Kidney glomerular epithelial cell (primary cell): ENCODE measurements around the gene SLIT3.

Experiments used
- DNase-seq: peaks from one replicate; lab custom pipeline; 2025; lab: John Stamatoyannopoulos, UW

Gene SLIT3

DNA sequence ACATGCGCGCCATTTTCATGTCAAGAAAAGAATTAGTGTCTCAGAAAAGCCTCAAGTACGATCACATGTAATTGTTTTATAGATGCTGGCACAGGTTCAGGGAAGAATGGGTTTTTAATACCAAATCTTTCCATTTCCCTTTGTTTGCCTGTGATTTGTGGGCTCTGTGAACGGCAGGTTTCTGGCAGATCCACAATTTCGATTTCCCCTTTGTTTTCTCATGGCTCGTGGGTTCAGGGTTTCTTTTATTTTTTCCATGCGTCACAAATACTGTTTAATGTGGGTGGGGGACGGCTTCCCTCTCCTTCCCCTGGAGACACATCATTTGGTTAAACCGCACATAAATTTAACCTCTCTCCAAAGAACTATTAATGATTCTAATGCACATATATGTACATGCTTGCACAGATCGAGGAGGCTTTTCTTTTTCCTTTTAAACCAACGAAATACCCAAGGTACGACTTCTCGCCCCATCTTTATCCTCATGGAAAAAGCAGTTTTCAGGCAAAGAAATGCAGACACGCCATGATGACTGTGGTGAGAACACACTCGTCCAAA, 195.9 kb downstream of the SLIT3 start:
- no peak for DNase-seq

DNA sequence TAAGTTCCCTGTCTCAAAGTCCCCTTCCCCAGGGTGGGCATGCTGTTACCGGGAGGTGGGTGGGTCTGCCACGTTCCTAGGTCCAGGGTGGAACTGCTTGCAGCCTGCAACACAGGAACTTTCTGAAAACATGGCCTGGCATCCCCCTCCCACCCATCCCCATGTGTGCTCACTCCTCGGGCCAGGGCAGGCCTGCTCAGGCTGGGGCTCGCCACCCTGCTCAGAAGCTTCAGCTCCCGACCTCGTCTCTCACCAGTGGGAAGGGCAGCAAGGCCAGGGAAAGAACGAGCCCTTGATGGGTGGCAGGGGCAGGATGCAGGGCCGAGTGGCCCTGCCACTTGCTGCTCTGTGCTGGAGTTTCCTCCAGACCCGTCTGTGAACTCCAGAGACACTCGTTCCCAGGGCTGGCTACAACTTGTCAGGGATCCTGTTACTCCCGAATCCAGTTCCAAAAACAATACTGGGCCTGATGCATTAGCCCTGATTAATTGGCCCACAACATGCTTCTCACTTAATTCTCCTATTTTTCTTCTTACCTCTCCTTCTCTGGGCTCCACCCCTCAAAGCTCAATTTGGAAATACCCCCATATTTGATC, 197.3 kb downstream of the SLIT3 start:
- DNase-seq, result no peak

DNA sequence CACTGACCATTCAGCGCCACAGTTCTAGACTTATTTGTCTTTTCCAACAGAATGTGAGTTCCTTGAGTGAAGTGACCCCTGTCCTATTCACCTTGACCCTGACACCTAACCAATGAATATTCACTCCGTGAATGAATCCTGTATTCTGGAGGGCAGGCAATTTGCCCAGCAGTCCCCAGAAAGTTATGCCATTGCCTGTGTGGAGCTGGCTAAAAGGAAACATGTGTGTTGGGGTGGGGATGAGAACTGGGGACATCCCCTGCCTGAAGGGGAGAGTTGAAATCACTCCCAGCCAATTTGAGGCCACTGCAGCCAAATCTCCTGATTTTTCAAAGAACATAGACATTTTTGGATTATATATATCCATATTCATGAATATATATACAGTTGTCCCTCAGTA, 199.0 kb downstream of the SLIT3 start:
- DNase-seq, result no peak

DNA sequence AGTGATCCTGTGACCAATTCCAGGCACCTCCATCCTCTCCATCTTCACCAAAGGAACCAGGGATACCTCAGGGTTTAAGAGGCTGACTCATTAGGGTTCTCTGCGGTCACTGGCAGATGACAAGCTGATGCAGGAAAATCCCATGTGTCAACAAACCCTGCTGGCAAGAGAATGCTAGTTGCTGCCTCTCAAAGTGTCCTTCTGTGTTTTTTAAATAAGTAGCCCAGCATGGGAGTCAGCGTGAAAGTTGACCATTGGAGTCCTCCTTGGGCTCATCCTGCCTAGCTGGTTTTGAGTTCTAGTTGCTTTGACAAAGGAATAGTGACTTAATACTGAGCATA, 200.2 kb downstream of the SLIT3 start:
- no peak for DNase-seq

DNA sequence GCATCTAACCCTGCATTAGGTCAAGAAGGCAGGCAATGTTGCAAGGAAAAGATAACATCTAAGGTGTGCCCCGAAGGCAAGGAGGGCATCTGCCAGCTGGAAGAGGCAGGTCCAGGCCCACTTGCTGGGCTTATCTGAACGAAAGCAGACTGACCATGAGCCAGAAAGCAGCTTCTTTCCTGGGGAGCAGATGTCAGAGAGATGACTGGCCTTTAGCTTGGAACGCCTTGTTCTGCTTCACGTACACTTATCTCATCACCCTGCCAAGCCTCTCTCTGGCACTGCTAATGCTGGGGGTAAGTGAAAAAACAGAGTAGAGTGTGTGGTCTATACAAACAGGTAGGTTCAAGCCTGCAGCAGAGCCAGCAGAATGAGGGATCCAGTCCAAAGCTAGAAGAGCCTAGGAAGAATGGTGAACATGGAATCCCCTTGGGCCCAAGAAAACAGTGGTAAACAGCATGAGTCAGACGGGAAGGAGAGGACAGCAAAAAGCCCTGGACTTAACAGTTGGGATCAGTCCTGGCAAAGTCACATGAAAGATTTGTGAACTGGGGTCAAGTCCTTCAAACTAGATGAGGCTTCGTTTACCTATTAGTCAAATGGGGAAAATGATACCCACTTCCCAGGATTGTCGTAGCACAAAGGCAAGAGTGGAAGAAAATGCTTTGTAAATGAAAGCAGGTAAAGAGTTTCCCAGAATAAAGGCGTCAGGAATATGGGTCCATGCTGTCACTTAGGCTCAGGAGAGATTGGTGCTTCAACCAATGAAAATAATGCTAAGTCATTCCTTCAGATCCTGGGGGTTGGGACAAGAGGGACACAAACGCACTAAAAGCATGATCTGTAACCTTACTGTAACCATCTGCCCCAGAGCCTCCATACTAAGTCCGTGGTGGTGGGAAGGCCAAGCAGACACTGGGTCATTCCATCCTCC, 200.9 kb downstream of the SLIT3 start:
- DNase-seq, result no peak

DNA sequence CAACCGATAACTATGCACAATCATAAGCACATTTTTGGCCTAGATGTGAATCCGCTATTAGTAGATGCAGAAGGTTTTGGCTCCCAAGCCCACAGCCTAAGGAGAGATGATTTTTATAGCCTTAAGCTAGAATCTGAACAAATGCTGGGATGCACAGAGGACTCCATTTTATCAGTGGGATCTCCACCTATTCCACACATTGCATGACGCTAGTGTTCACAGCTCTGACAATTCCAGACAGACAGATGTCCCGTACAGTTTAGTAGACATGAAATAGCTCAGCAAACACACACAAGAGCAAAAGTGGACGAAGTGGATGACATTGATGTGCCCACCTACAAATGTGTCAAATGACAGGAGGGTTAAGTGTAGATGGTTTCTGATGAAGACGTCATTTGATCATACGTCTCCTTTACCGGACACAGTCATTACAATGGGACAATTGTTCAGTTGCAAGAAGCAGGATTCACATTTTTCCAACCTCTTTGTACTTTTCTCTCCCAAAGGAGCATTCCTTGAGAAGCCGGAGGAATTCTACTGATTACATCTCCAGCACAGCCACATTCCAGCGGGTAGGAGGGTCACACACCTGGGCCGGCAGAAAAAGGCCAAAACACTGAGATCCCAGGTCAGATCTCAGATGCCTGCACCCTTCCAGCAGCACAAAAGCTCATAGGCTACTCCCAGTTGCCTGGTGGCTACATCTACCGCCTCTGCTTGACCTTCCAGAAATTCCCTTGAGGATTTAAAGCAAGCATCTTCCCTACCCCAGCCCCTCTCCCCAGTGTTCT, 202.4 kb downstream of the SLIT3 start:
- DNase-seq, result no peak

DNA sequence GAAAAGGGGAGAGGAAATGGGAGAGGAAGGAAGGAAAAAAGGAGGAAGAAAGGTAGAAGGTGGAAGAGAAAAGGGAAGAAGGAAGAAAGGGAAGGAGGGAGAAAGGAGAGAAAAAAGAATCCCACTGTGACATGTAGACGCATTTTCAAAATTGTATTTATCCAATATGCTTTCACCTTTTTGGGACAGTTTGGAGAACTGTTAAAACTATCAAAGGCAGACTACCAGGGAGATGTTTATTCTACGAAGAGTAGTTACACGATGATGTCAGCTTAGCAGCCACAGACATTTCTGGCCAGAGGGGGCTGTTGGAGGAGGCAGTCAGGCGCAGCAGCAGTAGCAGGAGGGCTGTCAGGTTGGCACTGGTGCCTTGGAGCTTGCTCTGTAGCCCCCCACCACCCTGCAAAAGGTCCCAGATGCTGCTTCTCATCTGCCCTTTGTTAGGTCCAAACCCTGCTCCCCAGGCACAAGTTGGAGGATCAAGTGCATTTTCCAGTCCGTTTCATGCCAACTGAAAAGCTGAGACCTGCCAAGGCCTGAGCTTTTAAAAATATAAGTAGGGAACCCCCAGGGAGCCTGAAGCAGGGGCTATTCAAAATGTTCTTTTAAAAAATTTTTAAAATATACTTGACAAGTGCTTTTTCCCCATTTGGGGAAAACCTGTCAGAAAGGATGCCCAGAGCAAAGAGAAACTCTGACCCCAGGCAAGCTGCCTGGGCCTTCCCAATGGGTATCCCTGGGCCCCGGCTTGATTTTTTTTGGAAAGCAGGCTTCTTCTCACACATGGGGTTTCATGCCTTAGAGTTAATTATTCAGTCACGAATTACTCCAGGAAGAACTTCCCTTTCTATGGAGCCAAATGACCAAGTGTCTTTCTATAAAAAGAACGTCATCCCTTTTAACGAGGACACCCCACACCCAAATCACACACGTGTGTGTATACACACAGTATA, 203.3 kb downstream of the SLIT3 start:
- peak; percentile 82 for DNase-seq

DNA sequence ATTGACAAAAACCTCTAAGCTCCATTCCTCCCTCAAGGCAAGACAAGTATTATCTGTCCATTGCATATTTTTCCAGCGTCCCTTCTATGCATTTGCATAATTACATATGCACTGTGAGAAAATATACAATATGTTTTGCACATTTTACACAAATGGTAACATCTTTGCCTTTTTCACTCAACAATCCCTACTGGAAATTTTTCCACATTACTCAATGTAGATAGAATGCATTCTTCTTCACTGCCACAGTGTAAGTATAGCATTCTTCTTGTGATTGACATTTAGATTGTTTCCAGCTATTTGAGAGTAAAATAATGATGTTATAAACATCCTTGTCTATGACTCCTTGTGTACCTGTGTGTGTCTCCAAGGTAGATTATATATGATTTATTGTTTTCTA, 205.0 kb downstream of the SLIT3 start:
- peak; percentile 11 for DNase-seq

DNA sequence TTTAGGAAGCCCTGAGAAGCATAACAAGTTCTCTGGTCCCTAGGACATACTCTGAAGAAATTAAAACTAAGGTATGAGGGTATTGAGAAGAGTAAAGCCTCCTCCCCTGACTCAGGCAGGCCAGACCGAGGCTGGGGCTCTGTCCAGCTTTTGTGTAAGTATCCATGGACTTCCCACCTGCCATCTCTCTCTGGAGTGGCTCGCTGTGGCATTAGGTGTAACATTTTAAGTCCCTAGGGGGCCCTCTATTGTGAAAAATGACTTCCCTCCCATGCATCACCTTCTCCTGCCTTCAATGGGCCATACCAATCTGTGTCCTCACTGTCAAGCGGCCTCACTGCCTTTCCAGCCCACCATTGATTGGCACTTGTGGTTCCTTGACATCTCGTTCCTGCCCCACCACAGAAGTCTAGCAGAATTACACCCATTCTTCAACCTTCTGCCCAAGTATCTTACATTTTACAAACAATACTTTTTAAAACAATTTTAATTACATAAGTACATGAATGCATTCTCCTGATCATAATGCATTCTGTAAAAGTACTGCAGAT, 205.5 kb downstream of the SLIT3 start:
- no peak for DNase-seq

DNA sequence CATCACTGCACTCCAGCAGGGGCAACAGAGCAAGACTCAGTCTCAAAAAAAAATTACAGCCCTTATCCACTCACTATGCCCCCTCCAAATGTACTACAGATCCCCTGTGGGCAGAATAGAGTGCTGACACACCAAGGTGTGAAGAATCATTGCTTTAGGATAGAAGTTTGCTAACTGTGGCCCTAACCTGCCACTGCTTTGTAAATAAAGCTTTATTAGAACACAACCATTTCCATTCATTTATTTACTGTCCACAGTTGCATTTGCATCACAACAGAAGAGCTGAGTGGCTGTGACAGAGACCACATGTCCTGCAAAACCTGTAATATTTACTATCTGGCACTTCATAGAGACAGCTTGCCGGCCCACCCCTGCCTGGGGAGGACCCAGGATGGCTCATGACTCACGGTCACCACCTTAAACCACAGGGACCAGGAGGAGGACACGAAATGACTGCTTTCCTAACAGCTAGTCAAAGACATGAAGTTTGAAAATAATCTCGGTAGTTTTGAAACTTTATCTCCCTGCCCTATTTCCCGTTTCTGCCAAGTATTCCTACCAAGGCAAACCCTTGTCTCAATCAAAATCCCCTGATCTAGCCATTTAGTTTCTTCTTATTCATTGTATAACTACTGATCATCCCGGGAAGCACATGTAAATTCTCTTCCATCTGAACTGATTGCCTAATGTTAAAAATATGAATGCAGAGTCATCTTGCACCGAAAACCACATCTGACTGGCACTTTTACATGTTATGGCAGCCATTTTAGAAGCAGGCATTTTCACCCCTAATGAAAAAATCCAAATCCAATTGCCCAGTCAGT, 206.1 kb downstream of the SLIT3 start:
- peak; percentile 80 for DNase-seq

DNA sequence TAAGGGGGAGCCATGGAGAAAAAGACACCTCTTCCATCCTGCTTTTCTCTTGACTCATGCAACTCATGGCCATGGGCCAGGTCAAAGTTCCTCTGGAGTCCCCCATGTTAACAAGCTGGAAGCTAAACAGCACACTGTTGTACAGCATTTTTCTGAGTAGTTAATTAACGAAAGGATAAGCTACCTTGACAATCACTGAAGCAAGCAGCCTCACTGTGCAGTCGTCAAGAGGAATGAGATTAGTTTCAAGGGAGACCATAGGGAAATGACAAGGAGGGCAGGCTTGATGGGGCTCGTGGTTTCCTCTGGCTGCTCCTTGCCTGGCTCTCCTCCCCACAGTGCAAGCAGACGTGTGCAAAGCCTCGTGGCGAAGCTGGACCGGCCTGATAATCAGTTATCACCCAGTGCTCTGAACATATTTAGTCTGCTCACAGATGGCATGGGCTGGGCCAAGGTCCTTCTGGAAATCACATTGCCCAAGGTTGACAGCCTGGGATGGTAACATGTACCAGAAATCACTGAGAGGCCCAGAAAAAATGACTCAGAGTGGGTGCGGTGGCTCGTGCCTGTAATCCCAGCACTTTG, 209.5 kb downstream of the SLIT3 start:
- peak; percentile 95 for DNase-seq

DNA sequence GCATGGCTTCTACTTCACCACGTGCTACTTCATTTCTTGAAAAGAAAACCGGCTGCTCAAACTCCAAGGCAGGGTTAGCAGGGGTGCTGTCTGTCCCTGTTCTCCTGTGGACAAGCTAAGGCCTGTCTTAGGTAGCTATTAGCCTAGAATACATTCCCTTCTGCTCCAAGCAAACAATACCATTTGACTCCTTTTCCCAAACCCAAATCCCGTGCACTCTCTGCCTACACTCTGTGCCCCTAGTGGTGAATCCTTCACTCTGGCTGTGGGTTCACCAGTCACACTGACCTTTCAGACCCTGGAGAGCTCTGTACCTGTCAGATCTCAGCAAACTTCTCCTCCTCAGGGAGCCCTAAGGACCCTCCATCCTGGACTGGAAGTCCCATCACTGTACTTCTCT, 211.6 kb downstream of the SLIT3 start:
- DNase-seq, result no peak

DNA sequence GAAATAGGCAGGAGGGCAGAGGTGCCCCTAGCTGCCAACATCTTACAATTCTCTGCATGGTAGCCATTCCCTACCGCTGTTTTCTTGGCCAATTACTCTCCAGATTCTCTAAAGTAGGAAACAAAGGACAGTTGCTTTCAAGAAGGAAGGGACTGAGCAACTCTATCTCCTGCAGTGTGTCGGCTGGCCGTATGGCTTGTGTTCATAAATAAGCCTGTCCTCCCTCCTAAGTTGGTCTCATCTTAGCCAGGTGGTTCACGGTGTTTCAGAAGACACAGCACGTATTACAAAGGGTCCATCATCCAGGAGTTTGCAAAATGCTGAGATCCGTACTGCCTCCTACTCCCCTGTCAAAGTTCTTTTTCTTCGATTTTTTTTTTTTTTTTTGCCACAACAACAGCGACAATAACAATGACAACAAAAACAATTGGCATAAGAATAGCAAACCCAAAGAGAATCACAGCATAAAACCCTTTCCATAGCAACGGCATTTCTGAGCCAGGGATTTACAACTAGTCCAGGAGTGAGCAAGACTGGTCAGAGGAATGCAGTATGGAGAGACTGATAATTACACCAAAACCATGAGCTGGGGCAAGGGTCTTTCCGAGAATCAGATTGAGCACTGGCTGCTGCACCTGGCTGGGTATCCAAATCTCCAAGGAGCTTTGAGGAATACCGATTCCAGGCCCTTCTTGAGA, 212.8 kb downstream of the SLIT3 start:
- no peak for DNase-seq

DNA sequence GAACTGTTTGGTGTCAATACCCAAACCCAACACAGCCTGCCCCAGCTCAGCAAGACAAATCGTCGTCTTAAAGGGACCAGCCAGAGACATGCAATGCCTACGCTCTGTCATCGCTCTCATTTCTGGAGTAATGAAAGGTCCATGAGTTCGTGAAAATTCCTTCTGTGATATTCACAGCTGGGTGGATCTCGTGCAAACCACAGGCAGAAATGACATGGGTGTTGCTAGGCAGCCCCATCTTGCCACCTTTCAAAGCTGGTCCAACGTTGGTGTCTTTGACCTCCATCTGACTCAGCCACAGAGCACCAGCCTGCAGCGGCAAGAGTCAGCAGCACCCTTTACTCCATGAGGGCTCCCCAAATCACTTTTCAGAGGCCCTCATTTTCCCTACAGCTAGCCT, 215.3 kb downstream of the SLIT3 start:
- DNase-seq, result no peak

DNA sequence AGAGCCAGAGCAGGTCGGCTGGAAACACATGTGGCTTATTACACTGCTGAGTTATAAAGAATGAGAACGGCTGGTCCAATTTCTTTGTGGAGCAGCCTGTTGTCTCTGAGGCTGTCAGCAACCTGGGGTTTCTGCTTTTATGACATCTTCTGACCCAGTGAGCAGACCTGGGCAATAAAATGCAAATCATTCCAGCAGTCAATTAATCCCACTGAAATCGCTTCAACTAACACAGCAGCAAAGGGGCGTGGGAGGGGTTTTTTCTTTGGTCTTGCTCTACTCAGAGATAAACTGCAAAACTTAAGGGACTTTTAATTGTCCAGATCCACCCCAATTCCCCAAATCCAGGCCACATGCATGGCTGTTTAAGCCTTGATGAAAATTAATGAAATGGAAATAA, 215.7 kb downstream of the SLIT3 start:
- DNase-seq, result no peak

DNA sequence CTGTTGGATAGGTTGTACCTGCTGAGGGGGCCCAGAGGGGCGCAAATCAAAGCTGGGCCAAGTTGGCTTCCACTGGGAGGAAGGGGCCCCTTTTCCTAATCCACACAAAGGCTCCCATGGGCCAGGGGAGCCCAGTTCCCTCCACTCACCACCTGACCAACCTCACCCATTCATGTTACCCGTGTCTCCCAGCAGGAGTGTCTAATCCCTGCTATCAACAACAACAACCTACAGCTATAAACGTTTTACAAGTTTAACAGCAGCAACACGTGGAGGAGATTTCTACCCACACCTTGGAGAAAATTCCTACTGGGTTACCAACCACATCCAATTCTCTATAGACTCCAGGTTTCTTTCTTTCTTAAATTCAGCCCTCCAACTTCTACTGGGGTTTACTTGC, 216.2 kb downstream of the SLIT3 start:
- no peak for DNase-seq

DNA sequence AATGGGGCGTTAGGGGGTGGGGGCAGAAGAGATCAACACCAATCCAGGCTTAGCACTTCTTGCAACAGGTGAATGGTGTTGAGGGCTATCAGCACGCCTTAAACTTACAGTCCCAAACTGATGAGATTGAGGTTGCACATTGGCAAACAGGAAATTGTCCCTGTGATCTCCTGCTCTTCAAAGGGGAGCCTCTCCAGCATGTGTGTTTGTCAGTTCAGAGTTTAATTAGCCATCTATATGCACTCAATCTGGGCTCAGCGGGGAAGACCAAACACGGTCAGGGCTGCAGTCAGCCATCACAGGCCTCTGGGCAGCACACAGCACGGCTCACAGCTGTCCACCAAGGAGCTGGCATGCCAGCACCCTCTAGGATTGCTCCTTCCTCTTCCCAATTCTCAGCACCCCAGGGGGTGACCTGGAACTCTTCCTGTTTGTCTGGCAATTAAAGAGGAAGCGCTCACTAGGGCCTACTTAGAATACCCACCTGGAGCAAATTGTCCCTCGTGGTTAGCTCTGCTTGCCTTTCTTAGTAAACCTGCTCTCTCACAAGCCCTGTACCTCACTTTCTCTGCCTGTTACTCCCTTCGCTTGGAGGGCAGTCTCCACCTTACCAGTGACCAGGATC, 217.4 kb downstream of the SLIT3 start:
- no peak for DNase-seq

DNA sequence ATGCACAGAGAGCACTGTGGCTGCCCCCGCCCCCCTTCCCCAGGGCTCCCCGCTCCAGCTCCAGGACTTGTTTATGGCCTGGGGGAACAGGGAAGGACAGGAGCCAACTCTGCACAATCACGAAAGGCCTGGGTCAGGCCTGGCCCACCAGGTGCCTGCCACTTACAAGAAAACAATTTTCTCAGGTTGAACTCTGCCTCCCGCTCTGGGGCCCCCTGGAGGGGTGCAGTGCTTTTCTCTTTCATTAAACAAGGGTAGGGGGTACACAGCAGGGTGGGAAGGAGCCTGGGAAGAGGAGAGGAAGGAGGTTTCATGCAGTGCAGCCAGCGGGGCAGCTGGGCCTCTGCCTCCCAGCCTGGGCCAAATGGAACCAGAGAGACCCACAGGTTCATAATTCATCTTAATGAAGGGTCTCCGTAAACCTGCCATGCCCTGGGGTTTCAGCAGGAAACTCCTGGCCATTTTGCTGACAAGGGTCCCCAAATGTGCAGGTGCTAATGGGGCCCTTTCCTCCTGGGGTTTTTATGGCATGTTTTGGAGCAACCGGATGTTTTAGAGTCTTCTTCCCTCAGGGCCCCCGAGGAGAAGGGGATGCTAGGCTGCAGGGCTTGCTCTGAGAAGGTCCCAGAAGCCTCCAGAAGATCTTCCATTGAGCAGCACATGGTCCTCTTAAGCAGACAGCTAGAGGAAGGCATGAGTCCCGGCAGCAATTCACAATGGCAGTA, 219.8 kb downstream of the SLIT3 start:
- DNase-seq, result no peak
